ENCODE measurements around the gene GRIN3A.
"Not testable (repeated sequence)": the region's sequence is repeated elsewhere in the genome, so short reads cannot be mapped to it uniquely, and the experiment has no call there.

GRIN3A gene

GRCh38 chr9:101569741-101570501 lies 168.5 kb downstream of the GRIN3A start:
- H3K9me3 ChIP-seq (ENCODE audit: control insufficient read depth, insufficient read depth, low read length) = no peaks in the 10 kb centered on the region
- H3K9ac ChIP-seq (ENCODE audit: low read depth, low read length) = no peak overlapping the region
- no peak overlapping the region for H3K4me3 ChIP-seq (ENCODE audit: low read depth, low read length)
- H3K27me3 ChIP-seq (ENCODE audit: control insufficient read depth, insufficient read depth, low read length) = no peaks in the 10 kb centered on the region
- no peaks in the 10 kb centered on the region for H3K36me3 ChIP-seq (ENCODE audit: control insufficient read depth, insufficient read depth, low read length)
- peaks cover 8% of the 10 kb centered on the region for H3K4me1 ChIP-seq (ENCODE audit: control insufficient read depth, insufficient read depth, low read length)

DNA sequence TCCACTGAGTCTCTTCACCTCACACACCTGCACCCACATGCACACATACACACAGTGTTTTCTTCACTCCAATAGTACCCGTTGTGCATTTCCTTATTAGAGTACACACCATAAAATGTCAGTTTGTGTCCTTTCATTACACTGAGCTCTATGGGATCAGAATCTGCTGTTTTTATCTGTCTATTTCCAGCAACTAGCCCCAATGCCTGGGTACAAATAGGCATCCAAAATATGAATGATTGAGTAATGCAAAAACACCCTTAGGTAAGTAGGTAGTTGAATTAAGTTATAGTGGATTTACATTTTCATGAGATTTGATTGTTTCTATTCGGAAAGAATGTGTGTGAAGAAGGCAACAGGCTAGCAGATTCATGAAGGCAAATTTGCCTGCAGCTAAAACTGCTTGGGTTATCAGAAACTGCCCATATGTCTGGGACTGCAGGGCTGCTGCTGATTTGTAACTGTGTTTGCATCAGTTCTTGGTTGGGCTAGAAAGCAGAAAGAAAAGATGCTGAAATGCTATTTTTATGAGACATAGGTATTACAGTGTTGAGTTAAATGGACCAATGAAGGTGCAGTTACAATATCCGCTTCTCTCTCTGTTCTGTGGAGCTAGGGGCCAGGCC lies 170.6 kb downstream of the GRIN3A start:
- Histone ChIP-seq H3K27me3 (ENCODE audit: control insufficient read depth, insufficient read depth, low read length) (no peaks in the 10 kb centered on the region), H3K9me3 (ENCODE audit: control insufficient read depth, insufficient read depth, low read length) (no peaks in the 10 kb centered on the region), H3K4me3 (ENCODE audit: low read depth, low read length) (no peak overlapping the region), H3K9ac (ENCODE audit: low read depth, low read length) (no peak overlapping the region), H3K36me3 (ENCODE audit: control insufficient read depth, insufficient read depth, low read length) (peaks cover 6% of the 10 kb centered on the region), H3K4me1 (ENCODE audit: control insufficient read depth, insufficient read depth, low read length) (peaks cover 7% of the 10 kb centered on the region)

DNA sequence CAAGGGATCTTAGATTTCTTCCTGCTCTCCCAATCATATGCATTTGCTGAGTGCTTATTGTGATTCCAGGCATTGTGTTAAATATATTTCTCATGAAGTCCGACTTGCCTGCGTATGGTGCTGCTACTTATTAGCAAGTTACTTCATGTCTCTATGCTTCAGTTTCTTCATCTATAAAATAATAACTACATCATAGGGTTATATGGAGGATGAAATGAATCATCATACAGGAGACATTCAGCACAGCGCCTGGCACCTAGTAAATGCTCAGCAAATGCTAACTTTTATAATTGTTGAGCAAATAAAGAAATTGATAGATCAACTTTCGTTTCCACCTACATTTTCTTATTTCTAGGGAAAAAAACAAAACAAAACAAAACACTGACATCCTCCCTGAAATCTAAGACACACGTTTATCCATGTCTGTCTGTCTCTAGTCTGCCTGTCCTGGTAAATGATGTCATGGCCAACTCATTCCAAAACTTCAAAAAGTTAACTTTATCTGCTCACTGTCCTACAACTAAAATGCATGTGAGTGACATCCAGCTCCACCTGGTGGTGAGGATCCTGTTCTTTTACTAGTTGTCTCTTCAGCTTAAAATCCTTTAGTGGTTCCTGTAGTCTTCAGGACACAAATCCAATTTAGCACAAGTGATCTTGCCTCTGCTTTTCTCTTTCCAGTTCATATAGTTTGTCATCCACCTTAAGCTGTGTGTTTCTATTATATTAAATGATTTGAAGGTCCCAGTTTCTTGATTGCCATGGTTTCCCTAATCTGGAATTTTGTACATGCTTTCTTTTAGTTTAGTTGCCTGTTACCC lies 171.3 kb downstream of the GRIN3A start:
- Histone ChIP-seq H3K9ac (ENCODE audit: low read depth, low read length) (no peak overlapping the region), H3K4me1 (ENCODE audit: control insufficient read depth, insufficient read depth, low read length) (peaks cover 2% of the 10 kb centered on the region), H3K9me3 (ENCODE audit: control insufficient read depth, insufficient read depth, low read length) (no peaks in the 10 kb centered on the region), H3K27me3 (ENCODE audit: control insufficient read depth, insufficient read depth, low read length) (no peaks in the 10 kb centered on the region), H3K36me3 (ENCODE audit: control insufficient read depth, insufficient read depth, low read length) (peaks cover 6% of the 10 kb centered on the region), H3K4me3 (ENCODE audit: low read depth, low read length) (no peak overlapping the region)

DNA sequence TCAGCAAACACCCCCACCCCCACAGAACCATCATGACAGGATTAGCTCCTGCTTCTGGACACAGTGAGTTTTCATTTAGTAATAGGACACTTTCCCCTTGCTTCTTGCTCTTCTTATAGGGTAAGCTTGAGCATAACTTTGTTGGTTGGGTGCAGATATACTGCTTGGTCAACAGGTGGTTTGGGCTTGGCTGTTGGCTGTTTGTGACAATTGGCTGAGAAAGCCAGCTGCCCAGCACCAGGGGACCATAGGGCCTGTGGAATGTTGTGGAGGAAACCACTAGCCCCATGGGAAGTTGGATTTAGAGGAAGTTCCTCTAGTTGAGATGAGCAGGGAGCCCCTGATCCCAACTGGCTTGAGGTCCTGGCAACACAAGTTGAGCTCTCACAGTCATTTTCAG lies 174.2 kb downstream of the GRIN3A start:
- no peak overlapping the region for H3K4me3 ChIP-seq (ENCODE audit: low read depth, low read length)
- H3K9ac ChIP-seq (ENCODE audit: low read depth, low read length) = no peak overlapping the region
- no peaks in the 10 kb centered on the region for H3K4me1 ChIP-seq (ENCODE audit: control insufficient read depth, insufficient read depth, low read length)
- no peaks in the 10 kb centered on the region for H3K9me3 ChIP-seq (ENCODE audit: control insufficient read depth, insufficient read depth, low read length)
- no peaks in the 10 kb centered on the region for H3K27me3 ChIP-seq (ENCODE audit: control insufficient read depth, insufficient read depth, low read length)
- H3K36me3 ChIP-seq (ENCODE audit: control insufficient read depth, insufficient read depth, low read length) = peaks cover 10% of the 10 kb centered on the region

DNA sequence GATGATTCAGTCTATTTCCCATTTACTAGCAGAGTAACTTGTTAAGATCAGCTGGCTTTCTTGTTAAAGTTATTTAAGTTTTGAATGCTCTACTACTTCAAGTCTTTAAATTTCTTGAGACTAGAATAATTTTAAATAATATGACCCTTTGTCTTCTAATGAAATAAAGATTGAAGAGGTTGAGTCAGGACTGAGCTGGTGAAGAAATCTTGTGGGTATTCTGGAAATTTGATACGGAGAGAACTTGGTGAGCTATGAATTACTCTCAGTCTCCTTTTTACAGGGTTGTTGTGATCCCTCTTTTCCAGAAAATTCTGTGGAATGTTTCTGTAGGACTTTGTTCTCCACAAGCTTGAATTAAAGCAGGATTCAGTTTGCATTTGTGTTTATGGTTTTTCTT lies 175.5 kb downstream of the GRIN3A start:
- Histone ChIP-seq H3K27me3 (ENCODE audit: control insufficient read depth, insufficient read depth, low read length) (no peaks in the 10 kb centered on the region), H3K9ac (ENCODE audit: low read depth, low read length) (no peak overlapping the region), H3K4me3 (ENCODE audit: low read depth, low read length) (no peak overlapping the region), H3K36me3 (ENCODE audit: control insufficient read depth, insufficient read depth, low read length) (peaks cover 14% of the 10 kb centered on the region), H3K4me1 (ENCODE audit: control insufficient read depth, insufficient read depth, low read length) (no peaks in the 10 kb centered on the region), H3K9me3 (ENCODE audit: control insufficient read depth, insufficient read depth, low read length) (no peaks in the 10 kb centered on the region)

GRCh38 chr9:101561740-101562139 lies 176.7 kb downstream of the GRIN3A start:
- no peaks in the 10 kb centered on the region for H3K9me3 ChIP-seq (ENCODE audit: control insufficient read depth, insufficient read depth, low read length)
- H3K27me3 ChIP-seq (ENCODE audit: control insufficient read depth, insufficient read depth, low read length) = no peaks in the 10 kb centered on the region
- no peak overlapping the region for H3K4me3 ChIP-seq (ENCODE audit: low read depth, low read length)
- no peaks in the 10 kb centered on the region for H3K4me1 ChIP-seq (ENCODE audit: control insufficient read depth, insufficient read depth, low read length)
- H3K36me3 ChIP-seq (ENCODE audit: control insufficient read depth, insufficient read depth, low read length) = peaks cover 14% of the 10 kb centered on the region
- no peak overlapping the region for H3K9ac ChIP-seq (ENCODE audit: low read depth, low read length)

GRCh38 chr9:101549472-101550098 lies 188.9 kb downstream of the GRIN3A start:
- H3K27me3 ChIP-seq (ENCODE audit: control insufficient read depth, insufficient read depth, low read length); H3K9me3 ChIP-seq (ENCODE audit: control insufficient read depth, insufficient read depth, low read length); H3K9ac ChIP-seq (ENCODE audit: low read depth, low read length); H3K4me3 ChIP-seq (ENCODE audit: low read depth, low read length); H3K4me1 ChIP-seq (ENCODE audit: control insufficient read depth, insufficient read depth, low read length): not testable (repeated sequence)
- H3K36me3 ChIP-seq (ENCODE audit: control insufficient read depth, insufficient read depth, low read length) = peaks cover 28% of the 10 kb centered on the region

- Histone ChIP-seq H3K4me3 (ENCODE audit: low read depth, low read length) (no peak overlapping the region), H3K4me1 (ENCODE audit: control insufficient read depth, insufficient read depth, low read length) (no peaks in the 10 kb centered on the region), H3K36me3 (ENCODE audit: control insufficient read depth, insufficient read depth, low read length) (no peaks in the 10 kb centered on the region), H3K27me3 (ENCODE audit: control insufficient read depth, insufficient read depth, low read length) (no peaks in the 10 kb centered on the region), H3K9me3 (ENCODE audit: control insufficient read depth, insufficient read depth, low read length) (no peaks in the 10 kb centered on the region), H3K9ac (ENCODE audit: low read depth, low read length) (no peak overlapping the region)
Observed at GRCh38 chr9:101543098-101543735, 195.2 kb downstream of the GRIN3A start.

DNA sequence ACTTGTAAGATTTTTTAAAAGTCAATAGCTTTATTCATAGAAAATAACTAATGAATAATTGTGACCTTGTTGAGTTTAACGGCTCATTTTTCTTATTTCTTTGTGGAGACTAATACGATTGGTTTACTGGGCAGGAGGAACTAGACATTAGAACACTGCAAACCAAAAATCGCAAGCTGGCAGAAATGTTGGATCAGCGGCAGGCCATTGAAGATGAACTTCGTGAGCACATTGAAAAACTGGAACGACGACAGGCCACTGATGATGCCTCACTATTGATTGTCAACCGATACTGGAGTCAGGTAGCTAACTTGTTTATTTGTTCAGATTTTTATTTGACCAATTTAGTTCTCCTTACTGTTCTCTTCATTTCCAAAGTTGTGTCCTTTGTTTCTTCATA lies 198.4 kb downstream of the GRIN3A start:
- no peak overlapping the region for H3K4me3 ChIP-seq (ENCODE audit: low read depth, low read length)
- no peak overlapping the region for H3K9ac ChIP-seq (ENCODE audit: low read depth, low read length)
- no peaks in the 10 kb centered on the region for H3K36me3 ChIP-seq (ENCODE audit: control insufficient read depth, insufficient read depth, low read length)
- H3K4me1 ChIP-seq (ENCODE audit: control insufficient read depth, insufficient read depth, low read length) = no peaks in the 10 kb centered on the region
- H3K27me3 ChIP-seq (ENCODE audit: control insufficient read depth, insufficient read depth, low read length) = no peaks in the 10 kb centered on the region
- H3K9me3 ChIP-seq (ENCODE audit: control insufficient read depth, insufficient read depth, low read length) = no peaks in the 10 kb centered on the region

DNA sequence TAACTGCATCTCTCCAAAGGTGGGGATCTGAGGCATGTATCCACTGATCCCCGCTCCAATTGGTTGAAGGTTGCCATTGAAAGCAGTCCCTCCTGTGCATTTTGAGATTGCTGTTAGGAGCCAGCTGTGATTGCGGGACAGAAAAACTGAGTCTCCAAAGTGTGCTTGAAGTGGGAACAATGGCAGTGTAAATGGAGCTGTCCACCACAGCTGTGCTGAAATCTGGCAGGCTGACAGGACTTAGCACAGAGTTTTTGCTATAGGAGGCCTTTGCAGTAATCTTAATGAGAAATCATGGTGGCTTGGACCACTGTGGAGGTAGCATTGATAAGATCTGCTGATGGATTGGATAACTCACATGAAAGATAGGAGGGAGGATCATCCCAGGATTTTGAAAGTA lies 201.5 kb downstream of the GRIN3A start:
- no peaks in the 10 kb centered on the region for H3K27me3 ChIP-seq (ENCODE audit: control insufficient read depth, insufficient read depth, low read length)
- H3K9ac ChIP-seq (ENCODE audit: low read depth, low read length) = no peak overlapping the region
- no peaks in the 10 kb centered on the region for H3K9me3 ChIP-seq (ENCODE audit: control insufficient read depth, insufficient read depth, low read length)
- H3K4me1 ChIP-seq (ENCODE audit: control insufficient read depth, insufficient read depth, low read length) = no peaks in the 10 kb centered on the region
- H3K36me3 ChIP-seq (ENCODE audit: control insufficient read depth, insufficient read depth, low read length) = no peaks in the 10 kb centered on the region
- no peak overlapping the region for H3K4me3 ChIP-seq (ENCODE audit: low read depth, low read length)

DNA sequence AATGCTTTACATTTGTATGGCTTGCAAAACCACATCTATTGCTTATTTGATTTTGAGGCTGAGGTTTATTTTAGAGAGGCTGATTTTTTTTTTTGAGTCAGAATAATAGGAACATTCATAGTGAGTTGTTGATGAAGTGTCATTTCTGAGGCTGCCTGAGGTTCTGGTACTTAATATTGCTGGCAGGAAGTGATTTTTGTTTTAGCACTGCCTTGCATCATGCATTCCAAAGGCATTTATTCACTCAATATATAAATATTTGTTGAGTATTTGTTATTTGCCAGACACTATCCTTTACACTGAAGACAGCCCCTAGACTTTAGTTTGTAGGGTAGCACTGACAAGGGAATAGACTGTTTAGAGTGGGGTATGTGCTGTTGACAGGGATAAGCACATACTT lies 202.1 kb downstream of the GRIN3A start:
- H3K4me3 ChIP-seq (ENCODE audit: low read depth, low read length) = no peak overlapping the region
- H3K9me3 ChIP-seq (ENCODE audit: control insufficient read depth, insufficient read depth, low read length) = no peaks in the 10 kb centered on the region
- H3K9ac ChIP-seq (ENCODE audit: low read depth, low read length) = no peak overlapping the region
- H3K27me3 ChIP-seq (ENCODE audit: control insufficient read depth, insufficient read depth, low read length) = no peaks in the 10 kb centered on the region
- H3K36me3 ChIP-seq (ENCODE audit: control insufficient read depth, insufficient read depth, low read length) = no peaks in the 10 kb centered on the region
- H3K4me1 ChIP-seq (ENCODE audit: control insufficient read depth, insufficient read depth, low read length) = no peaks in the 10 kb centered on the region
